ENCODE measurements around the gene ADGRE2. TPM values are rescaled to one million over a fixed set of nuclear protein-coding genes. Genes with fewer than 3 reads are reported as not detected.

ADGRE2 gene
- total and polyA plus RNA-seq, 11 donors = 0.40 to 11.6 (median 0.84) TPM

GRCh38 chr19:14689598-14690503 is 88.5 kb downstream of the ADGRE2 start, which contains the start of gene ZNF333:
Gene ZNF333 (plus strand): TSS chr19:14690048. CDS start chr19:14693492, 3,444 bp downstream.
- DNase-seq = peak; percentile 96 to 99 (median 97)
- intact Hi-C loops (cut with DNase I) = loop anchor here in 6 of 10 donors (5.0 kb wide), 3 partner anchors 113 to 258 kb away; partner anchors contain the start of genes NDUFB7 (in 4 of the 6) and PKN1 (in 1 of the 6)
- Histone ChIP-seq H3K4me1 (peaks cover 0 to 25% (median 12%) of the 10 kb centered on the region in 12 donors), H3K27me3 (no peaks in the 10 kb centered on the region), H3K27ac (peak within 1 kb of the TSS; percentile 85 to 100 (median 94)), H3K9me3 (no peaks in the 10 kb centered on the region), H3K36me3 (peaks cover 0 to 22% (median 15%) of the 10 kb centered on the region in 9 donors), H3K4me3 (peak within 1 kb of the TSS; percentile 61 to 100 (median 86))
- ATAC-seq = peak; percentile 98 to 100 (median 99)
- WGBS, 4 donors = 0 to 2% (median 0%) methylated on average over 29 to 66 of the region's 66 CpGs
- no peak for TF ChIP-seq CTCF (IDR thresholded peaks at IDR 0.05)
- peak in 1 of 2 donors; percentile 60 for TF ChIP-seq POLR2A (IDR thresholded peaks at IDR 0.05)

GRCh38 chr19:14686411-14686810 is 91.9 kb downstream of the ADGRE2 start:
- WGBS, 4 donors = 31 to 58% (median 38%) methylated on average over 3 of the region's 3 CpGs
- no peak for DNase-seq
- H3K36me3 ChIP-seq = no peaks in the 10 kb centered on the region
- TF ChIP-seq POLR2A (IDR thresholded peaks at IDR 0.05) (no peak), CTCF (IDR thresholded peaks at IDR 0.05) (peak in 9 of 12 donors; percentile 17 to 41 (median 30))
- peaks cover 0 to 10% (median 0%) of the 10 kb centered on the region in 9 donors for H3K27me3 ChIP-seq
- intact Hi-C loops (cut with DNase I) = loop anchor here in 9 of 10 donors (2.0 to 5.0 kb wide), 5 partner anchors 109 to 254 kb away; partner anchors contain the start of genes NDUFB7 (in 5 of the 9) and PKN1 (in 1 of the 9)
- no peak overlapping the region for H3K27ac ChIP-seq
- H3K4me1 ChIP-seq = peaks cover 0 to 21% (median 12%) of the 10 kb centered on the region in 12 donors
- ATAC-seq = no peak
- no peak overlapping the region for H3K4me3 ChIP-seq
- no peaks in the 10 kb centered on the region for H3K9me3 ChIP-seq

GRCh38 chr19:14683439-14683838 is 94.9 kb downstream of the ADGRE2 start:
- H3K4me3 ChIP-seq = no peak overlapping the region
- H3K9me3 ChIP-seq = no peaks in the 10 kb centered on the region
- DNase-seq = no peak
- peak overlapping the region in 1 of 12 donors; percentile 12 for H3K27ac ChIP-seq
- TF ChIP-seq CTCF (IDR thresholded peaks at IDR 0.05) = no peak
- TF ChIP-seq POLR2A (IDR thresholded peaks at IDR 0.05) = no peak
- no peaks in the 10 kb centered on the region for H3K4me1 ChIP-seq
- no peaks in the 10 kb centered on the region for H3K36me3 ChIP-seq
- intact Hi-C loops (cut with DNase I) = no loop called here
- peaks cover 0 to 10% (median 0%) of the 10 kb centered on the region in 9 donors for H3K27me3 ChIP-seq
- WGBS, 4 donors = 35 to 49% (median 39%) methylated on average over 3 of the region's 3 CpGs
- ATAC-seq = peak in 2 of 4 donors; percentile 49 to 58

Other genes with a start within 250 kb of the ADGRE2 start
- gene TECR, start 249.0 kb downstream of the ADGRE2 start, total RNA-seq = 10 to 100 TPM; 48.1 to 88.4 (median 71.7) TPM
- 100 to 1,000 TPM in 1 of 2 donors, 10 to 100 TPM in 1; 71.4 to 102 TPM for gene TECR, start 249.0 kb downstream of the ADGRE2 start, polyA plus RNA-seq
- gene NDUFB7, start 206.5 kb downstream of the ADGRE2 start, total RNA-seq = 1,000 to 10,000 TPM in 1 of 9 donors, 100 to 1,000 TPM in 8; 290 to 1,084 (median 402) TPM
- 1,000 to 10,000 TPM in 1 of 2 donors, 100 to 1,000 TPM in 1; 782 to 1,747 TPM for gene NDUFB7, start 206.5 kb downstream of the ADGRE2 start, polyA plus RNA-seq
- gene CLEC17A, start 195.5 kb downstream of the ADGRE2 start, total RNA-seq = under 1 TPM in 1 of 9 donors, not detected in 8; 0.10 TPM
- gene CLEC17A, start 195.5 kb downstream of the ADGRE2 start, polyA plus RNA-seq = not detected
- gene ADGRE3, start 103.7 kb downstream of the ADGRE2 start, total RNA-seq = under 1 TPM in 3 of 9 donors, not detected in 6; 0.25 to 0.59 (median 0.53) TPM
- gene ADGRE3, start 103.7 kb downstream of the ADGRE2 start, polyA plus RNA-seq = not detected
- gene ZNF333, start 88.5 kb downstream of the ADGRE2 start, total RNA-seq = 10 to 100 TPM in 2 of 9 donors, 1 to 10 TPM in 7; 6.7 to 12.1 (median 8.6) TPM
- gene ZNF333, start 88.5 kb downstream of the ADGRE2 start, polyA plus RNA-seq = 1 to 10 TPM; 5.0 to 8.7 TPM
- gene OR7A5, start 56.6 kb upstream of the ADGRE2 start, total RNA-seq = not detected
- gene OR7A5, start 56.6 kb upstream of the ADGRE2 start, polyA plus RNA-seq = not detected
- under 1 TPM in 3 of 9 donors, not detected in 6; 0.02 to 0.28 (median 0.17) TPM for gene OR7C1, start 56.6 kb upstream of the ADGRE2 start, total RNA-seq
- gene OR7C1, start 56.6 kb upstream of the ADGRE2 start, polyA plus RNA-seq = not detected
- gene OR7A10, start 70.4 kb upstream of the ADGRE2 start, total RNA-seq = not detected
- gene OR7A10, start 70.4 kb upstream of the ADGRE2 start, polyA plus RNA-seq = not detected
- not detected for gene OR7A17, start 107.6 kb upstream of the ADGRE2 start, total RNA-seq
- not detected for gene OR7A17, start 107.6 kb upstream of the ADGRE2 start, polyA plus RNA-seq
- not detected for gene OR7C2, start 162.9 kb upstream of the ADGRE2 start, total RNA-seq
- not detected for gene OR7C2, start 162.9 kb upstream of the ADGRE2 start, polyA plus RNA-seq
- not detected for gene SLC1A6, start 201.3 kb upstream of the ADGRE2 start, total RNA-seq
- gene SLC1A6, start 201.3 kb upstream of the ADGRE2 start, polyA plus RNA-seq = not detected